NCI-H1105 treated with DMSO at 0.1 percent for 48 hours (cell line): ENCODE data around the gene SLC35A2.
"Not testable (repeated sequence)": the region's sequence is repeated elsewhere in the genome, so short reads cannot be mapped to it uniquely, and the experiment has no call there.

Experiments used
- DNase-seq: peaks from one replicate; lab custom pipeline; 2025; lab: John Stamatoyannopoulos, UW

SLC35A2 gene

GRCh38 chrX:48902776-48903175 is 8.7 kb downstream of the SLC35A2 start:
- DNase-seq: no peak

GRCh38 chrX:48902135-48902534 is 9.3 kb downstream of the SLC35A2 start:
- no peak for DNase-seq

- no peak for DNase-seq
Measured at GRCh38 chrX:48901069-48901468, 10.4 kb downstream of the SLC35A2 start.

GRCh38 chrX:48899078-48899410 is 12.4 kb downstream of the SLC35A2 start:
- no peak for DNase-seq

- DNase-seq: peak; percentile 93
Measured at GRCh38 chrX:48897625-48898306, 13.7 kb downstream of the SLC35A2 start, which contains the start of the genes PQBP1 and TIMM17B. Gene PQBP1 (plus strand): TSS chrX:48897930. CDS start chrX:48898510, 580 bp downstream. Gene TIMM17B (minus strand): TSS chrX:48897768. CDS start chrX:48897749, 19 bp downstream.

GRCh38 chrX:48897157-48897624 is 14.3 kb downstream of the SLC35A2 start:
- peak; percentile 73 for DNase-seq

- no peak for DNase-seq
Measured at GRCh38 chrX:48896611-48897011, 14.8 kb downstream of the SLC35A2 start.

- no peak for DNase-seq
Measured at GRCh38 chrX:48894891-48895290, 16.6 kb downstream of the SLC35A2 start.

- no peak for DNase-seq
Measured at GRCh38 chrX:48893556-48894348, 17.7 kb downstream of the SLC35A2 start.

GRCh38 chrX:48892896-48893295 is 18.6 kb downstream of the SLC35A2 start:
- DNase-seq: no peak

GRCh38 chrX:48891402-48892288 is 19.8 kb downstream of the SLC35A2 start:
- DNase-seq: peak; percentile 78

GRCh38 chrX:48890934-48891401 is 20.5 kb downstream of the SLC35A2 start:
- no peak for DNase-seq

- DNase-seq: no peak
Measured at GRCh38 chrX:48890296-48890925, 21.0 kb downstream of the SLC35A2 start.

- DNase-seq: not testable (repeated sequence)
Measured at GRCh38 chrX:48886586-48886985, 24.9 kb downstream of the SLC35A2 start.

- no peak for DNase-seq
Measured at GRCh38 chrX:48883729-48884128, 27.7 kb downstream of the SLC35A2 start.

- not testable (repeated sequence) for DNase-seq
Measured at GRCh38 chrX:48876944-48877343, 34.5 kb downstream of the SLC35A2 start.

- not testable (repeated sequence) for DNase-seq
Measured at GRCh38 chrX:48872017-48872416, 39.4 kb downstream of the SLC35A2 start.

- DNase-seq: no peak
Measured at GRCh38 chrX:48864210-48864609, 47.2 kb downstream of the SLC35A2 start.

GRCh38 chrX:48854898-48855297 is 56.5 kb downstream of the SLC35A2 start:
- no peak for DNase-seq

GRCh38 chrX:48854121-48854804 is 57.2 kb downstream of the SLC35A2 start:
- not testable (repeated sequence) for DNase-seq

- DNase-seq: not testable (repeated sequence)
Measured at GRCh38 chrX:48853494-48853893, 58.0 kb downstream of the SLC35A2 start.
